PC-3 (cell line): ENCODE measurements around the gene PHC3.

Experiments
- CTCF ChIP-seq: fragments of 300-600 bp; sonication (generic); conservative IDR thresholded peaks from 2 replicates; pipeline ENCODE4 v1.5.1; 2017; ENCODE audit warnings: antibody characterized with exemption, low read depth, mild to moderate bottlenecking, low read length
- EZH2 ChIP-seq: fragments of 300-600 bp; sonication (generic); IDR thresholded peaks from one replicate; pipeline ENCODE4 v1.6.1; 2017; ENCODE audit warnings: antibody characterized with exemption, mild to moderate bottlenecking, low read length; ENCODE audit not compliant: unreplicated experiment
- EZH2phosphoT487 ChIP-seq: fragments of 300-600 bp; sonication (generic); IDR thresholded peaks from 2 replicates; pipeline ENCODE4 v1.6.1; 2018; ENCODE audit warnings: mild to moderate bottlenecking, antibody characterized with exemption, low read length, borderline replicate concordance

DNA sequence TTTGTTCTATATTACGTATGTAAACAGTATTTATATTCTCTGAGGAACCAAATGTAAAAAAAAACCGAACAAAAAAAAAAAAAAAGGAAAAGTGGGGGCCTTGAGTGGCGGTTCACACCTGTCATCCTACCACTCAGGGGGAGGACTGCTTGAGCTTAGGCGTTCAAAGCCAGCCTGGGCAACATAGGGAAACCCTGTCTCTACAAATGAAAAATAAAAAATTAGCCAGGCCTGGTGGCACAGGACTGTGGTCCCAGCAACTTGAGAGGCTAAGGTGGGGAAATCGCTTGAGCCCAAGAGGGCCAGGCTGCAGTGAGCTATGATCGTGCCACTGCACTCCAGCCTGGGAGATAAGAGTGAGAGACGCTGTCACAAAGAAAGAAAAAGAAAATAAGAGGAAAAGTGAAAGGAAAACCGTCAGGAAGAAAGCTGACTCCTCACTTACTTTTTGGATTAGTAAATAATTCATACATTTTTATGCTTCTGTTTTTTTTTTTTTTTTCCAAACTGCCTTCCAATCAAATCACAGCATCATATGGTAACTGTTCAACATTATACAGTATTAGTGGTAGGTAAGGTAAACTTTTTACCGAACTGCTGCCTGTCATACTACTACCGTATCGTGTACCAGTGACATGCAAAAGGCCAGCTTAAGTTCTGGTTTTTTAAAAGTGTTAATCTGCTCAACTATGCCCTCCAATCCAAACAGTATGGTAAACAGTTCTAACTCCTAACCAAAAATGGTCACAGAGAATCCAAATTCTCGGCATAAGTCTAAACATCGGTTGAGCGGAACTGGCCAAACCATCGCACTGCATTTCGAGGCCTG is 1.2 kb downstream of the PHC3 start:
- TF ChIP-seq CTCF (no peak), EZH2 (no peak), EZH2phosphoT487 (no peak)
